Upper lobe of left lung (tissue), 4 donors: Measurements from ENCODE around the gene PSEN1.

Source experiments
- EP300 ChIP-seq, 4 donors: sonication (generic); formaldehyde crosslinking; IDR thresholded peaks; one replicate each; pipeline ENCODE4 v1.5.1; 2017; ENCODE audit warnings: antibody characterized with exemption in 4 of 4, control low read depth in 2 of 4
- POLR2A ChIP-seq, 4 donors: fragments of 450-650 bp; IDR thresholded peaks; one replicate each; pipeline ENCODE4 v1.5.1; 2016 to 2017; ENCODE audit warnings: antibody characterized with exemption in 4 of 4, mild to moderate bottlenecking in 2 of 4
- POLR2AphosphoS5 ChIP-seq, 2 donors: sonication (generic); formaldehyde crosslinking; IDR thresholded peaks; one replicate each; pipeline ENCODE4 v1.5.1; 2017; ENCODE audit warnings: antibody characterized with exemption in 2 of 2
- TF ChIP-seq, protein P1 (sequence below), 6 experiments: fragments of 450-650 bp in 4 of 6; fragments of 200-600 bp in 2 of 6; sonication (generic) in 2 of 6; IDR thresholded peaks; one replicate each; pipeline ENCODE4 v1.5.1; 2016 to 2019; ENCODE audit warnings: antibody characterized with exemption in 6 of 6

DNA sequence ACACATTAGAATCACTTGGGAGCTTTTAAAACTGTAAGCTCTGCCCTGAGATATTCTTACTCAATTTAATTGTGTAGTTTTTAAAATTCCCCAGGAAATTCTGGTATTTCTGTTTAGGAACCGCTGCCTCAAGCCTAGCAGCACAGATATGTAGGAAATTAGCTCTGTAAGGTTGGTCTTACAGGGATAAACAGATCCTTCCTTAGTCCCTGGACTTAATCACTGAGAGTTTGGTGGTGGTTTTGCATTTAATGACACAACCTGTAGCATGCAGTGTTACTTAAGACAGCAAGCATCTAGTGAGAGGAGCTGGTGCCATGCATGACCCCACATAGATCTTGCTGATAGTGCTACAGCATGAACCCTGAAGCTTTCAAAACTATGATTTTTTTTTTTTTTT, 81.1 kb downstream of the PSEN1 start:
- TF ChIP-seq, protein P1, sequence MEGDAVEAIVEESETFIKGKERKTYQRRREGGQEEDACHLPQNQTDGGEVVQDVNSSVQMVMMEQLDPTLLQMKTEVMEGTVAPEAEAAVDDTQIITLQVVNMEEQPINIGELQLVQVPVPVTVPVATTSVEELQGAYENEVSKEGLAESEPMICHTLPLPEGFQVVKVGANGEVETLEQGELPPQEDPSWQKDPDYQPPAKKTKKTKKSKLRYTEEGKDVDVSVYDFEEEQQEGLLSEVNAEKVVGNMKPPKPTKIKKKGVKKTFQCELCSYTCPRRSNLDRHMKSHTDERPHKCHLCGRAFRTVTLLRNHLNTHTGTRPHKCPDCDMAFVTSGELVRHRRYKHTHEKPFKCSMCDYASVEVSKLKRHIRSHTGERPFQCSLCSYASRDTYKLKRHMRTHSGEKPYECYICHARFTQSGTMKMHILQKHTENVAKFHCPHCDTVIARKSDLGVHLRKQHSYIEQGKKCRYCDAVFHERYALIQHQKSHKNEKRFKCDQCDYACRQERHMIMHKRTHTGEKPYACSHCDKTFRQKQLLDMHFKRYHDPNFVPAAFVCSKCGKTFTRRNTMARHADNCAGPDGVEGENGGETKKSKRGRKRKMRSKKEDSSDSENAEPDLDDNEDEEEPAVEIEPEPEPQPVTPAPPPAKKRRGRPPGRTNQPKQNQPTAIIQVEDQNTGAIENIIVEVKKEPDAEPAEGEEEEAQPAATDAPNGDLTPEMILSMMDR (IDR thresholded peaks at IDR 0.05), result no peak
- no peak for TF ChIP-seq EP300 (IDR thresholded peaks at IDR 0.05)
- TF ChIP-seq POLR2A (IDR thresholded peaks at IDR 0.05), result no peak
- no peak for TF ChIP-seq POLR2AphosphoS5 (IDR thresholded peaks at IDR 0.05)
